Measurements from ENCODE around the gene PDE11A. TPM values are rescaled to one million over a fixed set of nuclear protein-coding genes. Genes with fewer than 3 reads are reported as not detected.

PDE11A gene
- total RNA-seq, 1 experiment from 2014 or later = 0.13 TPM

DNA sequence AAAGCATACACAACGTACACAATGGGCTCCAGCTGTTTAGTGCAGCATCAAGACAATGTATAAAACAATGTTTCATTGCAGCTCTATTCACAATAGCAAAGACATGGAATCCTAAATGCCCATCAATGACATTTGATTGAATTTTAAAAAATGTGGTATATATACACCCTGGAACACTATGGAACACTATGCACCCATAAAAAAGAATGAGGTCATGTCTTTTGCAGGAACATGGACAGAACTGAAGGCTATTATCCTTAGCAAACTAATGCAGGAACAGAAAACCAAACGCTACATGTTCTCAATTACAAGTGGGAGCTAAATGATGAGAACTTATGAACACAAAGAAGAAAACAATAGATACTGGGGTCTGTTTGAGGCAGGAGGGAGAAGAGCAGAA is 364.5 kb downstream of the PDE11A start:
- Histone ChIP-seq H2BK5ac (ENCODE audit: insufficient read length, low read length) (no peak overlapping the region), H3K23me2 (ENCODE audit: insufficient read length, low read depth, low read length, poor library complexity, severe bottlenecking) (no peaks in the 10 kb centered on the region), H3K27me3 (ENCODE audit: insufficient read depth, low read length) (no peaks in the 10 kb centered on the region), H2BK120ac (ENCODE audit: low read depth, low read length, poor library complexity, severe bottlenecking) (no peak overlapping the region), H4K91ac (ENCODE audit: insufficient read length, low read depth, low read length) (no peak overlapping the region), H4K20me1 (ENCODE audit: control insufficient read depth, insufficient read depth, insufficient read length) (no peaks in the 10 kb centered on the region), H4K5ac (ENCODE audit: insufficient read length, low read depth, low read length) (no peak overlapping the region), H3K56ac (ENCODE audit: insufficient read length, low read depth, low read length) (no peak overlapping the region), H3K79me2 (ENCODE audit: insufficient read depth, low read length) (no peaks in the 10 kb centered on the region), H3K4ac (ENCODE audit: low read depth, low read length) (no peak overlapping the region), H2BK12ac (ENCODE audit: insufficient read length, low read depth, low read length) (no peak overlapping the region), H2BK15ac (ENCODE audit: low read depth, low read length) (no peak overlapping the region), H2BK20ac (ENCODE audit: low read depth, low read length, poor library complexity, severe bottlenecking) (no peak overlapping the region), H2AFZ (ENCODE audit: low read length) (no peak overlapping the region), H2AK5ac (ENCODE audit: insufficient read length, low read length) (no peak overlapping the region), H3T11ph (ENCODE audit: low read length) (no peak overlapping the region), H3K27ac (ENCODE audit: insufficient read length, low read depth, low read length) (no peak overlapping the region), H3K9me3 (ENCODE audit: control insufficient read depth, low read depth, low read length) (no peaks in the 10 kb centered on the region), H3K9ac (ENCODE audit: extremely low read depth, insufficient read length, low read length) (no peak overlapping the region), H3K4me1 (ENCODE audit: insufficient read depth, low read length) (no peaks in the 10 kb centered on the region; the same call in 1 of the 2 replicates), H3K4me2 (ENCODE audit: insufficient read depth, insufficient read length, low read length) (no peak overlapping the region), H3K79me1 (ENCODE audit: insufficient read depth, low read depth, low read length, poor library complexity, severe bottlenecking) (no peaks in the 10 kb centered on the region), H4K8ac (replicated peaks; ENCODE audit: insufficient read length, low read depth, low read length) (no peak overlapping the region), H3K23ac (ENCODE audit: insufficient read length, low read depth, low read length) (no peak overlapping the region), H3K18ac (ENCODE audit: insufficient read length, low read depth, low read length) (no peak overlapping the region), H3K14ac (ENCODE audit: insufficient read depth, low read length) (no peak overlapping the region)
- TF ChIP-seq, protein P1, sequence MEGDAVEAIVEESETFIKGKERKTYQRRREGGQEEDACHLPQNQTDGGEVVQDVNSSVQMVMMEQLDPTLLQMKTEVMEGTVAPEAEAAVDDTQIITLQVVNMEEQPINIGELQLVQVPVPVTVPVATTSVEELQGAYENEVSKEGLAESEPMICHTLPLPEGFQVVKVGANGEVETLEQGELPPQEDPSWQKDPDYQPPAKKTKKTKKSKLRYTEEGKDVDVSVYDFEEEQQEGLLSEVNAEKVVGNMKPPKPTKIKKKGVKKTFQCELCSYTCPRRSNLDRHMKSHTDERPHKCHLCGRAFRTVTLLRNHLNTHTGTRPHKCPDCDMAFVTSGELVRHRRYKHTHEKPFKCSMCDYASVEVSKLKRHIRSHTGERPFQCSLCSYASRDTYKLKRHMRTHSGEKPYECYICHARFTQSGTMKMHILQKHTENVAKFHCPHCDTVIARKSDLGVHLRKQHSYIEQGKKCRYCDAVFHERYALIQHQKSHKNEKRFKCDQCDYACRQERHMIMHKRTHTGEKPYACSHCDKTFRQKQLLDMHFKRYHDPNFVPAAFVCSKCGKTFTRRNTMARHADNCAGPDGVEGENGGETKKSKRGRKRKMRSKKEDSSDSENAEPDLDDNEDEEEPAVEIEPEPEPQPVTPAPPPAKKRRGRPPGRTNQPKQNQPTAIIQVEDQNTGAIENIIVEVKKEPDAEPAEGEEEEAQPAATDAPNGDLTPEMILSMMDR (conservative IDR thresholded peaks at IDR 0.05) = no peak
- Mint-ChIP-seq H3K36me3 (ENCODE audit: insufficient read depth in 1 of 3, low read depth in 3 of 3) (no peaks in the 10 kb centered on the region), H3K4me1 (0 out of 4 replicates have a peak, but pooled peaks cover 0 to 5% of the 10 kb centered on the region in 2 experiments), H3K27ac (no peak overlapping the region), H3K4me3 (no peak overlapping the region), H3K9me3 (no peaks in the 10 kb centered on the region), H3K27me3 (ENCODE audit: low read depth) (peaks cover 17% of the 10 kb centered on the region; the same call in 1 of the 2 replicates)
- WGBS (ENCODE audit: extremely low coverage, insufficient read length, low lambda C conversion rate) = no CpG with 5 or more reads among the region's 2 CpGs
- no peak for DNase-seq
